Naive thymus-derived CD4-positive, alpha-beta T cell (primary cell): ENCODE measurements around the gene C16orf87. TPM values are rescaled to one million over a fixed set of nuclear protein-coding genes. Genes with fewer than 3 reads are reported as not detected.

Source experiments
- ATAC-seq: fragments of 150-1000 bp; cut with Tn5 transposase; 2 replicates; pipeline ENCODE4 v1.10.0; 2021; ENCODE audit warnings: mild to moderate bottlenecking, moderate library complexity
- CTCF ChIA-PET: fragments of 350-600 bp; sonication (Branson Sonifier 250); formaldehyde crosslinking; loops from one replicate; lab custom pipeline; 2021; ENCODE audit warnings: antibody characterized with exemption; lab: Charles Lee
- POLR2A ChIA-PET: fragments of 350-600 bp; sonication (Branson Sonifier 250); formaldehyde crosslinking; loops from one replicate; lab custom pipeline; 2021; ENCODE audit warnings: antibody characterized with exemption, inconsistent platforms; lab: Charles Lee
- DNase-seq, 9 donors: peaks; one replicate each; pipeline versions ENCODE4 v3.0.0 to v3.0.0-alpha.2; 2020 to 2022; ENCODE audit warnings: mixed read lengths in 1 of 9
- H3K27ac ChIP-seq: one replicate; pipeline ENCODE4 v1.7.0; 2013; ENCODE audit warnings: mild to moderate bottlenecking, low read depth, low read length, moderate library complexity
- H3K27me3 ChIP-seq, 2 donors: one replicate each; pipeline ENCODE4 v1.7.0; 2013; ENCODE audit warnings: low read length in 2 of 2, mild to moderate bottlenecking in 2 of 2, moderate library complexity in 2 of 2; ENCODE audit not compliant: control insufficient read depth in 2 of 2, insufficient read depth in 2 of 2
- H3K36me3 ChIP-seq, 3 experiments: 1 replicate in 2 of 3; 2 replicates in 1 of 3; pipeline ENCODE4 v1.7.0; 2013; ENCODE audit warnings: low read length in 3 of 3, mild to moderate bottlenecking in 3 of 3, moderate library complexity in 1 of 3; ENCODE audit not compliant: insufficient read depth in 3 of 3, control insufficient read depth in 2 of 3
- H3K4me1 ChIP-seq, 2 donors: one replicate each; pipeline ENCODE4 v1.7.0; 2013; ENCODE audit warnings: low read length in 2 of 2, mild to moderate bottlenecking in 2 of 2, moderate library complexity in 1 of 2; ENCODE audit not compliant: control insufficient read depth in 2 of 2, insufficient read depth in 2 of 2
- H3K4me3 ChIP-seq: 2 replicates; pipeline ENCODE4 v1.7.0; 2013; ENCODE audit warnings: mild to moderate bottlenecking, low read length
- H3K9me3 ChIP-seq, 3 experiments: 1 replicate in 2 of 3; 2 replicates in 1 of 3; pipeline ENCODE4 v1.7.0; 2013; ENCODE audit warnings: low read length in 3 of 3; ENCODE audit not compliant: control insufficient read depth in 2 of 3
- H3K27ac Mint-ChIP-seq, 9 donors: one replicate each; pipeline ENCODE4 v1.8.0; 2020 to 2022; ENCODE audit warnings: mixed read lengths in 9 of 9, mild to moderate bottlenecking in 8 of 9, moderate library complexity in 5 of 9, inconsistent platforms in 2 of 9
- H3K27me3 Mint-ChIP-seq, 5 donors: one replicate each; pipeline ENCODE4 v1.8.0; 2021 to 2022; ENCODE audit warnings: mixed read lengths in 5 of 5, mild to moderate bottlenecking in 1 of 5
- H3K36me3 Mint-ChIP-seq, 5 donors: one replicate each; pipeline ENCODE4 v1.8.0; 2020 to 2022; ENCODE audit warnings: mixed read lengths in 5 of 5, mild to moderate bottlenecking in 3 of 5, inconsistent platforms in 1 of 5
- H3K4me1 Mint-ChIP-seq, 7 donors: one replicate each; pipeline ENCODE4 v1.8.0; 2020 to 2022; ENCODE audit warnings: mixed read lengths in 7 of 7, mild to moderate bottlenecking in 3 of 7, inconsistent platforms in 1 of 7
- H3K4me3 Mint-ChIP-seq, 10 donors: one replicate each; pipeline ENCODE4 v1.8.0; 2020 to 2022; ENCODE audit warnings: mild to moderate bottlenecking in 10 of 10, mixed read lengths in 10 of 10, moderate library complexity in 6 of 10, inconsistent platforms in 2 of 10
- H3K9me3 Mint-ChIP-seq, 11 donors: one replicate each; pipeline ENCODE4 v1.8.0; 2020 to 2022; ENCODE audit warnings: mixed read lengths in 11 of 11, mild to moderate bottlenecking in 4 of 11, inconsistent platforms in 1 of 11, moderate library complexity in 1 of 11
- intact Hi-C, 2 donors: fragments of 100-400 bp; cut with micrococcal nuclease; formaldehyde crosslinking; loops; one replicate each; pipeline ENCODE4 v1.15.1; 2023
- polyA plus RNA-seq, 2 donors: library from polyadenylated mRNA; unstranded; fragments of 300-500 nt; fragmentation: Illumina TruSeq; gene quantifications; one replicate each; pipeline ENCODE4 v1.2.3, GENCODE V29; 2021
- total RNA-seq, 6 experiments: library from RNA in 5 of 6; stranded (reverse) in 5 of 6; gene quantifications; 1 replicate in 5 of 6; 2 replicates in 1 of 6; pipeline ENCODE4 v1.2.3 and lab custom pipeline; 2021 to 2026

Gene C16orf87
- total and polyA plus RNA-seq, 7 experiments from 2014 or later, result 5.3 to 14.0 (median 8.8) TPM

DNA sequence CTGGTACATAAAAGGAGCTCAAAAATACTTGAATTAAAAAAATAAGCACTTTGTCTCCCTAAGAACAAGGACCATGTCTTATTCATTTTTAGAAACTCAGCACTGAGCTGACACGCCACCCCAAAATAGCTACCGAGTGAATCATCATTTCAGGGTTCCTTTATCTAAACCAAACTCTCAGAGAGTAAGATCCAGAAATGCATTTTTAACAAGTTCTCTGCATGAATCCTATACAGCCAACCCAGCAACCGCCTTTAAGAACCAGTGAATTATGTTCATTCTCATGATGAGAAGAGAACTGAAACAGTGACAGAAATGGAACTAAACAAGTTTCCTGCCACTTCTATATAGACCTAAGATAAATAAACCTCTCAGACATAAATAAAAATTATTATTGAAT lies 8.7 kb downstream of the C16orf87 start:
- H3K36me3 ChIP-seq, result no peaks in the 10 kb centered on the region
- H3K4me1 Mint-ChIP-seq, result peaks cover 9 to 41% (median 24%) of the 10 kb centered on the region in 7 donors
- intact Hi-C loops, result loop anchor here in 1 of 2 donors (10.0 kb wide), 1 partner anchor 1793 kb away; the partner anchor contains the start of gene N4BP1

GRCh38 chr16:46817961-46818360 lies 13.0 kb downstream of the C16orf87 start:
- H3K36me3 Mint-ChIP-seq, result peaks cover 12 to 40% (median 25%) of the 10 kb centered on the region in 5 donors
- H3K9me3 ChIP-seq, result no peaks in the 10 kb centered on the region
- H3K4me3 Mint-ChIP-seq, result no peak overlapping the region
- intact Hi-C loops, result loop anchor here in 1 of 2 donors (2.0 kb wide), 1 partner anchor 13 kb away; the partner anchor contains the start of gene C16orf87
- H3K4me1 ChIP-seq, result peaks cover 4% of the 10 kb centered on the region in 2 donors
- peaks cover 0 to 12% (median 3%) of the 10 kb centered on the region in 11 donors for H3K9me3 Mint-ChIP-seq
- CTCF ChIA-PET, result no interaction called here
- H3K27me3 ChIP-seq, result no peaks in the 10 kb centered on the region
- peaks cover 29 to 58% (median 42%) of the 10 kb centered on the region in 7 donors for H3K4me1 Mint-ChIP-seq
- H3K27ac Mint-ChIP-seq, result no peak overlapping the region
- no peaks in the 10 kb centered on the region for H3K36me3 ChIP-seq
- POLR2A ChIA-PET, result interaction anchor here (0.7 kb wide), 1 partner anchor 67 kb away, joined by 7 read pairs; no protein-coding TSS in a partner anchor
- ATAC-seq (no peak), DNase-seq (no peak)
- no peak overlapping the region for H3K27ac ChIP-seq
- no peak overlapping the region for H3K4me3 ChIP-seq
- H3K27me3 Mint-ChIP-seq, result no peaks in the 10 kb centered on the region

More for the DNA sequence above, 8.7 kb downstream of the C16orf87 start:
- no peak for ATAC-seq
- Mint-ChIP-seq H3K4me3 (no peak overlapping the region), H3K27me3 (no peaks in the 10 kb centered on the region), H3K9me3 (peaks cover 0 to 2% (median 0%) of the 10 kb centered on the region in 11 donors), H3K36me3 (peaks cover 4 to 13% (median 10%) of the 10 kb centered on the region in 5 donors), H3K27ac (no peak overlapping the region)
- Histone ChIP-seq H3K27me3 (no peaks in the 10 kb centered on the region), H3K9me3 (no peaks in the 10 kb centered on the region), H3K4me1 (peaks cover 4% of the 10 kb centered on the region in 2 donors), H3K4me3 (no peak overlapping the region), H3K27ac (no peak overlapping the region)
- DNase-seq, result no peak
- ChIA-PET CTCF (no interaction called here), POLR2A (no interaction called here)

- Histone ChIP-seq H3K27ac (no peak overlapping the region), H3K4me1 (peaks cover 0 to 3% of the 10 kb centered on the region in 2 donors), H3K36me3 (no peaks in the 10 kb centered on the region), H3K9me3 (no peaks in the 10 kb centered on the region), H3K27me3 (no peaks in the 10 kb centered on the region), H3K4me3 (no peak overlapping the region)
- Mint-ChIP-seq H3K27ac (peak overlapping the region in 1 of 9 donors; percentile 38), H3K36me3 (peaks cover 12 to 46% (median 25%) of the 10 kb centered on the region in 5 donors), H3K4me1 (peaks cover 37 to 70% (median 52%) of the 10 kb centered on the region in 7 donors), H3K27me3 (no peaks in the 10 kb centered on the region), H3K4me3 (peak overlapping the region in 5 of 10 donors; percentile 34 to 66 (median 54)), H3K9me3 (peaks cover 0 to 12% (median 3%) of the 10 kb centered on the region in 11 donors)
- intact Hi-C loops, result loop anchor here (2.0 kb wide), 2 partner anchors 16 to 24 kb away; partner anchors contain the start of gene C16orf87 (in 1 of the 2)
- POLR2A ChIA-PET, result no interaction called here
- no peak for ATAC-seq
- CTCF ChIA-PET, result interaction anchor here (0.5 kb wide), 1 partner anchor 132 kb away, joined by 3 read pairs; no protein-coding TSS in a partner anchor
- DNase-seq, result no peak
Observed at GRCh38 chr16:46814790-46815189, 16.2 kb downstream of the C16orf87 start.

GRCh38 chr16:46813611-46814010 lies 17.4 kb downstream of the C16orf87 start:
- H3K27ac Mint-ChIP-seq, result peak overlapping the region in 1 of 9 donors; percentile 12
- H3K4me1 ChIP-seq, result peaks cover 0 to 5% of the 10 kb centered on the region in 2 donors
- POLR2A ChIA-PET, result no interaction called here
- peaks cover 34 to 64% (median 47%) of the 10 kb centered on the region in 7 donors for H3K4me1 Mint-ChIP-seq
- H3K9me3 Mint-ChIP-seq, result peaks cover 0 to 12% (median 3%) of the 10 kb centered on the region in 11 donors
- no peak overlapping the region for H3K27ac ChIP-seq
- DNase-seq, result no peak
- H3K4me3 Mint-ChIP-seq, result no peak overlapping the region
- no peaks in the 10 kb centered on the region for H3K27me3 Mint-ChIP-seq
- H3K36me3 ChIP-seq, result no peaks in the 10 kb centered on the region
- ATAC-seq, result no peak
- H3K4me3 ChIP-seq, result no peak overlapping the region
- H3K9me3 ChIP-seq, result no peaks in the 10 kb centered on the region
- CTCF ChIA-PET, result no interaction called here
- peaks cover 12 to 41% (median 24%) of the 10 kb centered on the region in 5 donors for H3K36me3 Mint-ChIP-seq
- no peaks in the 10 kb centered on the region for H3K27me3 ChIP-seq
- intact Hi-C loops, result loop anchor here (2.0 kb wide), 2 partner anchors 17 to 23 kb away; partner anchors contain the start of gene C16orf87 (in 1 of the 2)

DNA sequence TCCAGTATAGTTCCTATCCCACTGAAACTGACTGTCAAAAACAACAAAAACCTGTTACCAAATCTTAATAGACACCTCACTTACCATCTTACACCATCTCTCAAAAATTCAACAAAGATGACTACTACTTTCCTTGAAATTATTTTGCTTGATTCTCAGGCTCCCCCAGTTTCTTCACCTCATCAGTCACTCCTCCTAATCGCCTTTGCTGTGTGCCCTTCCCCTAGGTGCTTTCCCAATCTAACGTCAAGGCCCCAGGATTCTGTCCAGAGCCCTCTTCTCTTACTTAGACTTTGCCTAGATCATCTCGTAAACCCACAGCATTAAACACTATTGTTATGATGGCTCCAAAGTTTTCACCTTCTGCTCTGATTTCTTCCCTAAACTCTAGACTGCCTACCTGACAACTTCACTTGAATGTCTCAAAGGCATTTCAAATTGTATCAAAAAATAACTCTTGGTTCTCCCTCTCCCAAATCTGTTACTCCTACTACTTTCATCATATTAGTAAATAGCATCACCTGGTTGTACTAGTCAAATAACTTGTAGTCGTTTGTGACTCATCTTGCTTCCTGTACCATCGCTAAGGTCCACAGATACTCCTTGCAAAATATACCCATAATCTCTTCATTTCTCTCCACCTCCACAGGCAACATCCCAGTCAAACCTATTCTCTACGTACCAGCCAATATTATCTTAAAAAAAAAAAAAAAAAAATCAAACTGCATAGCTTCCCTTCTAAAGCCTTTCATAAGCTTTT lies 18.0 kb downstream of the C16orf87 start:
- H3K4me1 Mint-ChIP-seq, result peaks cover 35 to 63% (median 47%) of the 10 kb centered on the region in 7 donors
- H3K4me3 Mint-ChIP-seq, result no peak overlapping the region
- peaks cover 0 to 5% of the 10 kb centered on the region in 2 donors for H3K4me1 ChIP-seq
- no peaks in the 10 kb centered on the region for H3K36me3 ChIP-seq
- ATAC-seq (no peak), DNase-seq (no peak)
- peak overlapping the region in 1 of 9 donors; percentile 10 for H3K27ac Mint-ChIP-seq
- intact Hi-C loops, result no loop called here
- ChIA-PET CTCF (no interaction called here), POLR2A (no interaction called here)
- H3K27me3 ChIP-seq, result no peaks in the 10 kb centered on the region
- no peaks in the 10 kb centered on the region for H3K27me3 Mint-ChIP-seq
- peaks cover 0 to 12% (median 3%) of the 10 kb centered on the region in 11 donors for H3K9me3 Mint-ChIP-seq
- H3K4me3 ChIP-seq, result no peak overlapping the region
- peaks cover 12 to 40% (median 25%) of the 10 kb centered on the region in 5 donors for H3K36me3 Mint-ChIP-seq
- H3K9me3 ChIP-seq, result no peaks in the 10 kb centered on the region
- no peak overlapping the region for H3K27ac ChIP-seq

- Mint-ChIP-seq H3K27ac (no peak overlapping the region), H3K9me3 (peaks cover 0 to 12% (median 3%) of the 10 kb centered on the region in 11 donors), H3K36me3 (peaks cover 10 to 40% (median 20%) of the 10 kb centered on the region in 5 donors), H3K27me3 (no peaks in the 10 kb centered on the region), H3K4me1 (peaks cover 32 to 53% (median 42%) of the 10 kb centered on the region in 7 donors), H3K4me3 (no peak overlapping the region)
- CTCF ChIA-PET, result no interaction called here
- intact Hi-C loops, result no loop called here
- H3K27ac ChIP-seq, result no peak overlapping the region
- DNase-seq (no peak), ATAC-seq (no peak)
- POLR2A ChIA-PET, result no interaction called here
- H3K27me3 ChIP-seq, result no peaks in the 10 kb centered on the region
- H3K4me1 ChIP-seq, result peaks cover 0 to 5% of the 10 kb centered on the region in 2 donors
- H3K36me3 ChIP-seq, result no peaks in the 10 kb centered on the region
- H3K4me3 ChIP-seq, result no peak overlapping the region
- no peaks in the 10 kb centered on the region for H3K9me3 ChIP-seq
Observed at GRCh38 chr16:46811682-46812081, 19.3 kb downstream of the C16orf87 start.
